DLD1 (cell line): Measurements from ENCODE around the gene PHF3.
"Not testable (repeated sequence)": the region's sequence is repeated elsewhere in the genome, so short reads cannot be mapped to it uniquely, and the experiment has no call there.

Experiments used
- in situ Hi-C: cut with HindIII; loops from 2 replicates; pipeline ENCODE4 v1.10.0; 2017; ENCODE audit warnings: low sequenced_read_pairs

Gene PHF3

GRCh38 chr6:63706630-63707029 lies 71.0 kb downstream of the PHF3 start:
- in situ Hi-C loops, result no loop called here

- in situ Hi-C loops, result no loop called here
These were observed 73.0 kb downstream of the PHF3 start for GRCh38 chr6:63708631-63709030.

GRCh38 chr6:63709148-63709547 lies 73.5 kb downstream of the PHF3 start:
- in situ Hi-C loops, result no loop called here

- in situ Hi-C loops, result no loop called here
These were observed 77.7 kb downstream of the PHF3 start for GRCh38 chr6:63713332-63713731.

- in situ Hi-C loops, result no loop called here
These were observed 78.5 kb downstream of the PHF3 start for GRCh38 chr6:63714091-63714490.

GRCh38 chr6:63716169-63716568 lies 80.6 kb downstream of the PHF3 start:
- in situ Hi-C loops, result no loop called here

- in situ Hi-C loops, result no loop called here
These were observed 85.6 kb downstream of the PHF3 start for GRCh38 chr6:63721181-63721580.

- in situ Hi-C loops, result no loop called here
These were observed 89.1 kb downstream of the PHF3 start for GRCh38 chr6:63724721-63725120.

- in situ Hi-C loops, result no loop called here
These were observed 94.7 kb downstream of the PHF3 start for GRCh38 chr6:63730311-63730710.

- in situ Hi-C loops, result no loop called here
These were observed 96.3 kb downstream of the PHF3 start for GRCh38 chr6:63731930-63732329.

- in situ Hi-C loops, result no loop called here
These were observed 96.7 kb downstream of the PHF3 start for GRCh38 chr6:63732336-63732735.

- in situ Hi-C loops, result no loop called here
These were observed 99.3 kb downstream of the PHF3 start for GRCh38 chr6:63734923-63735322.

- in situ Hi-C loops, result not testable (repeated sequence)
These were observed 102.6 kb downstream of the PHF3 start for GRCh38 chr6:63738190-63738589.

GRCh38 chr6:63739094-63739687 lies 103.6 kb downstream of the PHF3 start:
- in situ Hi-C loops, result no loop called here

GRCh38 chr6:63740709-63741108 lies 105.1 kb downstream of the PHF3 start:
- in situ Hi-C loops, result no loop called here

GRCh38 chr6:63742060-63742459 lies 106.5 kb downstream of the PHF3 start:
- in situ Hi-C loops, result no loop called here

GRCh38 chr6:63743691-63744090 lies 108.1 kb downstream of the PHF3 start:
- in situ Hi-C loops, result no loop called here

- in situ Hi-C loops, result no loop called here
These were observed 109.2 kb downstream of the PHF3 start for GRCh38 chr6:63744810-63745209.

- in situ Hi-C loops, result no loop called here
These were observed 110.2 kb downstream of the PHF3 start for GRCh38 chr6:63745784-63746183.

- in situ Hi-C loops, result no loop called here
These were observed 114.8 kb downstream of the PHF3 start for GRCh38 chr6:63750400-63750799.

- in situ Hi-C loops, result not testable (repeated sequence)
These were observed 121.7 kb downstream of the PHF3 start for GRCh38 chr6:63757275-63757674.

- in situ Hi-C loops, result no loop called here
These were observed 122.2 kb downstream of the PHF3 start for GRCh38 chr6:63757826-63758225.

- in situ Hi-C loops, result no loop called here
These were observed 124.1 kb downstream of the PHF3 start for GRCh38 chr6:63759605-63760105.
